ENCODE measurements around the gene RBM19. TPM values are rescaled to one million over a fixed set of nuclear protein-coding genes. Genes with fewer than 3 reads are reported as not detected.
A peak's percentile ranks its signal among the peaks of the same experiment; 100 is the strongest.
"Not testable (repeated sequence)": the region's sequence is repeated elsewhere in the genome, so short reads cannot be mapped to it uniquely, and the experiment has no call there.

The RBM19 gene
- total RNA-seq, 1 donor from 2014 or later = 15.7 TPM

DNA sequence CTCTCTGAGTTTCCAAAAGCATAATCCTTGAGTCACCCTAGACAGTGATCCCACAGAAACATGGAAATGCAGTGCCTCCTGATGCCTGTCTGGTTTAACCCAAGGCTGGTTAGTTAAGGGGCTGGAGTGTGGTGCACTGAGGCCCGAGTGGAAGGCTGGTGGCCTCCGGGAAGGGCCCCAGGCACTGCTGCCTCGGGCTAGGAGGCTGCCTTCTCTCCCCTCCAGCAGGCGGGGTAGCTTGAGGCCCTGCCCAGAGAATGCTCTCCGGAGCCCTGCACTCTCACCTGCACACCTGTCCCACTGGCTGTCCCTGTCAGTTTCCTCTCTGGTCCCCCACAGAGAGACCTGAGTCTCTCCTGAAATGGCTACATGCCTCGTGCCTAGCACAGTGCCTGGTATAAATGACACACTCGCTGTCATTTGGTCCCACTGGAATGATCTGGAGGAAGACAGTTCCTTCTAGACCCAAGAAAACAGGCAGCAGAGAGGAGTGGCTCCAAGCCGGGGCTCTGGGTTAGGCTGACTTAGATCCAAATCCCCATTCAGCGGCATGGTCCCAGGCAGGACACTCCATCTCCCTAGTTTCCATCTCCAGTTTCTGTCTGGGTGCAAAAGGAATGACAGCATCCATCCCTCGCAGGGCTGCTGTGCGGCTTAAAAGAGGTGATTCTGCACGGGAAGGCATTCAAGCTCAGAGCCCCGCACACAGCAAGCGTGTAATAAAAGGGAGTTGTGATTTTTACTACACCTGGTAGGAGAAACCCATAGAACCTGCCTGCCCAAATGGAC is 54.0 kb downstream of the RBM19 start:
- intact Hi-C loops (cut with DNase I) = loop anchor here (2.0 to 10.0 kb wide), 2 partner anchors 449 to 597 kb away; no protein-coding TSS in a partner anchor

DNA sequence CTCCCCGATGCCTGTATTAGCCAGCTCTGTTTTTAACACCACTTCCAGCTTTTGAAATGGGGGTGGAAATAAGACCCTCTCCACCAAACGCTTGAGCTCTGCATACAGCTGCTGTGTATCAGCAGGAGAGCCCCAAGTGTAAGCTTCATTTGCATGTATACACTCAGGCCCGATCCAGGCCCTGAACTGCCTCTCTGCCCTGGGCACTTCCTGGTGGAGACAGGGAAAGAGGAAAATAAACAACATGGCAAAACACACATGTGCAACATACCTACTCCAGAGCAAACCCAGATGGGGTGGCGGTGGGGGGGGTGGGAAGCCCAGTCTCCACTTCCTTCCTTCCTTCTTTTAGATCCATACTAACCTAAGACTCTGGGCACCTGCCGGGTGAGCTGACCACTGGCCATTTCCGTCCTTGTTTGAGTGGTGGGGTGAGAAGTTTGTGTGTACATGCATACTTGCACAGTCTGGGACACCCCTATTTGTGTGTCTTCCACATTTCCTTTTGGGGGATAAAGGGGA is 55.3 kb downstream of the RBM19 start:
- DNase-seq (ENCODE audit: low spot score) = no peak
- intact Hi-C loops (cut with DNase I) = loop anchor here (10.0 kb wide), 1 partner anchor 596 kb away; no protein-coding TSS in a partner anchor

More for the DNA sequence above, 54.0 kb downstream of the RBM19 start:
- DNase-seq (ENCODE audit: low spot score) = no peak

GRCh38 chr12:113909776-113910420 is 56.2 kb downstream of the RBM19 start:
- intact Hi-C loops (cut with DNase I) = loop anchor here (10.0 kb wide), 1 partner anchor 595 kb away; no protein-coding TSS in a partner anchor

GRCh38 chr12:113908584-113909100 is 57.5 kb downstream of the RBM19 start:
- intact Hi-C loops (cut with DNase I) = no loop called here
- DNase-seq (ENCODE audit: low spot score) = no peak

More at GRCh38 chr12:113909776-113910420, 56.2 kb downstream of the RBM19 start:
- peak; percentile 24 for DNase-seq (ENCODE audit: low spot score)

DNA sequence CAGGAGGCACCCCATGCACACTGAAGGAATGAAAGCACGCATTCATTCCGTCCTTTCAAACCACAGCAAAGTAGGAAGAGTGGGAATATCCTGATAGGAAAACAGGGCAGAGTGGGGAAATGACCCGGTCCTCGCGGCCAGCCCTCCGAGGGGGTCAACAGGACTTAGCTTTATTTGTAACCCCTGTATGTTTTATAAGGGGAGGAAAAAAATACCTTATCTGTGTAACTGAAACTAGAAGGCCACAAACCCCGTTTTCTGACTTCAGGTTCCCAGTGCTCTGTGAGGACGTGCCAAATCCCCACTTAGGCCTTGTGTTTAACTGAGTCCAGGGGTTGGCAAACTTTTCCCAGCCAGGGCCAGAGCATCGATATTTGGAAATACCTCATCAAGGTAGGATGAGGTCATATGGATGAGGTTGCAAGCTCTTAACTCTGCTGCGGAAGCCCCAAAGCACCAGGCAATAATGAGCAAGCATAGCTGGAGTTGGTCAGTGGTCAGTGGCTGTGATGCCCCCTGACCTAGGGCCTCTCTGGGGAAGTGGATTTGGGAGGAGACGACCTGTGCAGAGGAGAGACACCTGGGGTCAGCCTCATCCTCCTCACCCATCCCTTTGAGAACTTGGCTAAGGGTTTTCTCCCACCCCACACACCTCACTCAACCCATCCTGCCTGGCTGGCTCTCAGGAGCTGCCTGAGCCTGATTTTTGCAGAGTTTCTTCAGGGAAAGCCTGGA is 58.5 kb downstream of the RBM19 start:
- intact Hi-C loops (cut with DNase I) = no loop called here
- DNase-seq (ENCODE audit: low spot score) = peak; percentile 55

DNA sequence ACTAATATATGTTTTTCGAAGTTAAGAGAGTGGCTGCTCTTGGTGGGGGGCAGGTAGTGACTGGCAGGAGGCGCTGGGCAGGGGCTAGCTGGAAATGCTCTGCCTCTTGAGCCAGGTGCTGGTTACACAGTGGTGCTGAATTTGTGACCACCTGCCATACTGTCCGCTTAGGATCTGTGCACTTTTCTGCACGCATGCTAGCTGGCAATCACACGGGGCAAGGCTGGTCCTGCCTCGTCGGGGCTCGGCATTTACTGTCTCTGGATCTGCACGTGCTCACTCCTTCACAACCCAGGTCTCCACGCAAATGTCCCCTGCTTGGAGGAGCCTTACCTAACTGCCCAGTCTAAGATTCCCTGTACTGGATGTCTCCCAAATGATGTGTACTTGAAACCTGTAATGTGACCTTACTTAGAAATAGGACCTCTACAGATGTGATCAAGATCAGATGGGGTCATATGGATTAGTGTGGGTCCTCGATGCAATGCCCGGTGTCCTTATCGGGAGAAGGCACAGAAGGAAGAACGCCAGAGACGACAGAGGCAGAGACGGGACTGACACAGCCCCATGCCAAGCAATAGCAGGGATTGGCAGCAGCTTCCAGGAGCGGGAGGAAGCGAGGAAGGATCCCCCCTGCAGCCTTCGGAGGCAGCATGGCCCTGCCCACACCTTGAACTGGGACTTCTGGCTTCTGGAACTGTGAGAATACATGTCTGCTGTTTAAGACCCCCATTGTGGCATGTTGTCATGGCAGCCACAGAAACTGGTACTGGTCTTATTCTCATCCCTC is 59.5 kb downstream of the RBM19 start:
- intact Hi-C loops (cut with DNase I) = no loop called here
- peak; percentile 38 for DNase-seq (ENCODE audit: low spot score)

DNA sequence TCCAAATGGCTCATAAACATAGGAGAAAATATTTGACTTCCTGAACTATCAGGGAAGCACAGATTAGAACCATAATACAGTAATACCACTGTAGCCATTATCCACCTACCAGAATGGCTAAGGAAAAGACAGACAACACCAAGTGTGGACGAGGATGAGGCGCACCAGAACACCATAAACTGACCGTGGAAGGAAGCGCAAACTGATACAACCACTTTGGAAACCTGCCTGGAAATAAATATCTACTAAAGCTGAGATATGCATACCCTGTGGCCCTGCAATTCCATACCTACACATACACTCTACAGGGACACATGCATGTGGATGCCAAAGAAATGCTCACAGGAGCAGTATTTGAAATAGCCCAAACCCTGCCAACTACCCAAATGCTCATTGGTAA is 60.3 kb downstream of the RBM19 start:
- DNase-seq (ENCODE audit: low spot score) = no peak
- intact Hi-C loops (cut with DNase I) = no loop called here

DNA sequence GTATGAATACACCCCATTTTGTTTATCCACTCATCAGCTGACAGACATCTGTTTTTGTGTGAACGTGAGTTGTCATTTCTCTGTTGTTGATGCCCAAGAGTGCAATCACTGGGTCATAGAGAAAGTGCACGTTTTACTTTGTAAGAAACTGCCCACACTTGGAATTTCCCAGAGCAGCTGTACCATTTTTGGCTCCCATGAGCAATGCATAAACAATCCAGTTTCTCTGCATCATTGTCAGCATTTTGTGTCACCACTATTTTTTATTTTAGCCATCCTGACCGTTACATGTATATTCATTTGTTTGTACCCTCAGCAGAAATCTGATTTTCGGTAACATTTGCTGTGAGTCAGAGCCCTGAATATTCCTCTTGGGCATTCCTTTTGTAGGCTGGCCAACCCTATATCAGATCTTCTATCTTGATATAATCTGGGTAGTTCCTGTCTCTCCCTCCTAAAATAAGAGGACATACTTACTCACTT is 62.7 kb downstream of the RBM19 start:
- no peak for DNase-seq (ENCODE audit: low spot score)
- intact Hi-C loops (cut with DNase I) = no loop called here

- DNase-seq (ENCODE audit: low spot score); intact Hi-C loops (cut with DNase I): not testable (repeated sequence)
Measured at GRCh38 chr12:113901319-113901718, 64.8 kb downstream of the RBM19 start.

DNA sequence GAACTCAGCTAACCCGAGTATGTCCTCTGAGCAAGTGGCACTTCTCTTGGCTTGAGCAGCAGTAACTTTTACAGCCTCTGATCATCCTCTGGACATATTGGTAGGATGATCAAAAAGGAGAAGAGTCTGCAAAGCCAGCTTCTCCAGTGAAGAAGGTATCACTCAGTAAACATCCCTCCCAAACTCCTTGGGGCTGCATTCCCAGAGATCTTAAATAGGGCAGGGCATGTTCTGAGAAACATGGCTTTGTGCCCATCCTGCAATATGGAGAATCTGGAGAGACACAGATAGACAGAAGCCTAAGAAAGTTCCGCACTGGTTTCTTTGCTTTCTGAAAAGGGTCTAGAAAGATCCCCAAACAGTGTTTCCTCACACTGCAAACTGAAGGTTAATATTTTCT is 65.4 kb downstream of the RBM19 start:
- DNase-seq (ENCODE audit: low spot score) = no peak
- intact Hi-C loops (cut with DNase I) = no loop called here

- DNase-seq (ENCODE audit: low spot score) = no peak
- intact Hi-C loops (cut with DNase I) = no loop called here
Measured at GRCh38 chr12:113899561-113900471, 66.3 kb downstream of the RBM19 start.

DNA sequence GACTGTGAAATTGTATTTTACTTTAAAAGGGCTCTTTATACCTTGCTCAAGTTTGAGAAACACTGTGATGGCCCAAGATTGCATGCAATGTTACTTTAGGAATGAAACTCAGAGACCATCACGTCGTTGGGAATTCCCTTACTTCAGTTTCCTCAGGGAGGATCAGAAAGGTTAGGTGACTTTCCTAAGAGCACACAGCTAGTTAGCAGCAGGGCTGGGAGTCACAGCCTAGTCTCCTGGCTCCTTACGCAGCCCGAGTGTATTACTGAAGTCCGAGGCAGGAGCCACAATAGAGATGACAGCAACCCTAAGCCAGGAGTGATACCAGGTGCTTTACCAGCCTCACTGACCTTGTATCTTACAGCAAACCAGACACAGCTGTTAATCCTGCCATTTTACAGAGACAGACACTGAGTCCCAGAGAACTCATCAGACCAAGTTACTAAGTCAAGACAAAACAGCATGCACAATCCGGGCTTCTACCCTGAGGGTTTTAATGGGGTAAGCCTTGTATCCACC is 67.0 kb downstream of the RBM19 start:
- intact Hi-C loops (cut with DNase I) = no loop called here

DNA sequence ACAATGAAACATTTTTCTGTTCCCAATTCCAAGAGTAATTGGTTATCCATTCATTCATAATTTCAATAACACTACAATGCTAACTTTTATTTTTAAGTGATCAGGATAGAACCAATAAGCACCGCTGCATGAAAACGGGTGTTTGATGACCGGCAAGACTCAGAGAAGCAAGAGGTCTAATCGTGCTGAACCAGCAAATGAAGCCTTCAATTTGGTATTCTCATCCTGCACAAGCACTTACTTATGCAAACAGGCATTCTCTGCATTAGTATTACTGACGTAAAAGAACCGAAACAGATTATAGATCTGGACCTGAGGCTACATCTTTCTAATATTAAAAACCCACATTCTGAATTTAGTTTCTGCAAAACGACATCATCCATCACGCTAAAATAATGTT is 67.7 kb downstream of the RBM19 start:
- intact Hi-C loops (cut with DNase I) = no loop called here

More for the DNA sequence above, 67.0 kb downstream of the RBM19 start:
- no peak for DNase-seq (ENCODE audit: low spot score)

GRCh38 chr12:113897406-113897805 is 68.7 kb downstream of the RBM19 start:
- intact Hi-C loops (cut with DNase I) = no loop called here
- DNase-seq (ENCODE audit: low spot score) = peak; percentile 56

More for the DNA sequence above, 67.7 kb downstream of the RBM19 start:
- no peak for DNase-seq (ENCODE audit: low spot score)

DNA sequence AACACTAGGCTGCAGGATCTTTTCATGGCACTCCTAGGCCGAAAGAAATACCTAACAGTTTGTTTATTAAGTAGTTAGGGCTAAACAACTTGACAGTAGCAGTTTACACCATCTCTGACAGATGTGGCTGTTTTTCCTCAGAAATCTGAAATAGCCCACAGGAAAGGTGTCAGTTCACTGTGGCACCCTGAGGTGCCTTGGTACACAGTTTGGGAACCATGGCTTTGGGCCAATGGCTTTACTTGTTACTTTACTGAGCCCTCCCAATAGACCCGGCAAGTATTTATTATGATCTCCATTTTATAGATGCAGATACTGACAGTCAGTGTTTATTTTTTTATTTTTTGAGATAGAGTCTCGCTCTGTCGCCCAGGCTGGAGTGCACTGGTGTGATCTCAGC is 69.3 kb downstream of the RBM19 start:
- intact Hi-C loops (cut with DNase I) = no loop called here

DNA sequence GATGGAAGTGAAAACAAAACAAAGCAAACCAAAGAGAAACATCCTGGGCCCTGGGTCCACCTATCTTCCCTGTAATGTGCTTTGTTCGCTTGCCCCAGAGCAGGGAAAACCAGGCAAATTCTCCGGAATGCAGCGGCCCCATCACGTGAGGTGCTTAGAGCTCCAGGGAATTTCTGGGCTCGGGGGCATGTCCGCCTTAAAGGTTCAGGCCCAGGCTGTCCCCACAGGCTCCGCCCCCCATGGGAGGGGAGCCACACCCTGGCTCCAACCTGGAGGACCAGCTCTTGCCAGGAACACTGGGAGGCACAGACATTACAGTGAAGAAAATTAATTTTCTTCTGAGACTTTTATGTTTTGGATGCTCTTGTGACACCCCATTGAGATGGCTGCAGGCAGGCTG is 69.9 kb downstream of the RBM19 start:
- intact Hi-C loops (cut with DNase I) = no loop called here
- peak; percentile 54 for DNase-seq (ENCODE audit: low spot score)

More for the DNA sequence above, 69.3 kb downstream of the RBM19 start:
- DNase-seq (ENCODE audit: low spot score) = no peak

- intact Hi-C loops (cut with DNase I) = no loop called here
- no peak for DNase-seq (ENCODE audit: low spot score)
Measured at GRCh38 chr12:113895176-113895575, 70.9 kb downstream of the RBM19 start.
